Measurements from ENCODE around the gene NAT8L.

Gene NAT8L

GRCh38 chr4:2064276-2064991, 5.3 kb downstream of the NAT8L start:
- DNase-seq (ENCODE audit: low read depth, low spot score) = no peak
- POLR2A ChIA-PET = no interaction called here
- CTCF ChIA-PET = no interaction called here
- H3K4me3 ChIP-seq (ENCODE audit: low read depth, low read length) = no peak overlapping the region
- TF ChIP-seq, protein P1, sequence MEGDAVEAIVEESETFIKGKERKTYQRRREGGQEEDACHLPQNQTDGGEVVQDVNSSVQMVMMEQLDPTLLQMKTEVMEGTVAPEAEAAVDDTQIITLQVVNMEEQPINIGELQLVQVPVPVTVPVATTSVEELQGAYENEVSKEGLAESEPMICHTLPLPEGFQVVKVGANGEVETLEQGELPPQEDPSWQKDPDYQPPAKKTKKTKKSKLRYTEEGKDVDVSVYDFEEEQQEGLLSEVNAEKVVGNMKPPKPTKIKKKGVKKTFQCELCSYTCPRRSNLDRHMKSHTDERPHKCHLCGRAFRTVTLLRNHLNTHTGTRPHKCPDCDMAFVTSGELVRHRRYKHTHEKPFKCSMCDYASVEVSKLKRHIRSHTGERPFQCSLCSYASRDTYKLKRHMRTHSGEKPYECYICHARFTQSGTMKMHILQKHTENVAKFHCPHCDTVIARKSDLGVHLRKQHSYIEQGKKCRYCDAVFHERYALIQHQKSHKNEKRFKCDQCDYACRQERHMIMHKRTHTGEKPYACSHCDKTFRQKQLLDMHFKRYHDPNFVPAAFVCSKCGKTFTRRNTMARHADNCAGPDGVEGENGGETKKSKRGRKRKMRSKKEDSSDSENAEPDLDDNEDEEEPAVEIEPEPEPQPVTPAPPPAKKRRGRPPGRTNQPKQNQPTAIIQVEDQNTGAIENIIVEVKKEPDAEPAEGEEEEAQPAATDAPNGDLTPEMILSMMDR (IDR thresholded peaks at IDR 0.05; ENCODE audit: insufficient read depth, low read length, missing control alignments) = no peak

DNA sequence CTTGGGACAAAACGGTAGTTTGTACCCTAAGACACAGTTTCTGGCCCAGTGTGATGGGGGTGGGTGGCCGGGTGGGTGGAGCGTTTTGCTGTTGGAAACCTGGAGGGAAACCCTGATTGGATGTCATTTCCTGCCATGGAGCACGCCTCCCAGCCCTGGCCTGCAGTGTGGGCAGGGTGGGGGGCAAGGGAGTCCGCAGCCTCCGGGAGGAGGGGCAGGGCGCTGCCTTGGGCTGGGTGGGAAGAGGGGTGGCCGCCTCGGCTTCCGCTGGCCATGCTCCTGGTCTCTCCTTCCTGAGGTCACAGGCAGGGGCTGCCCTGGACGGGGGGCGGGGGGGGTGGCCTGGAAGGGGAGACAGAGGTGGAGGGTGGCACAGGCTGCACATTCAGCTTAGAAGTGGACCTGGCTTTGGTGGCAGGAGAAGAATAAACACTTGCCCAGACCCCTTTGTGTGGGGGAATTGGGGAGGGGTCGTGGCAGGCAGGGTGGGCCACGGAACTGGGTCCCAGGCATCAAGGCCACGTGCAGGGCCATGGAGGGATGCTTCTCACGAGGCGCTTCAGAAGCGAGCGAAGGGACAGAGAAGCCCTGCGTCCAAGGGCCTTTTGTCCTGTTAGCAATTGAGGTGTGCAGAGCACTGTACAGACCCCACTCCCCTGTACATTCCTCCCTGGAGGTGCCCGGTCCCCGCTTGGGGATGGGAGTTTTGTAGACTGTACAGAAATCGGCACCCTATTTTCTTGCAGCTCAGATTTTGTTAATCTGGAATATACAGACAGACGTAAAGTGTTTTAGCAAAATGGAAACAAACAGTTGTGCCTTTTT, 6.2 kb downstream of the NAT8L start:
- TF ChIP-seq, protein P1 (IDR thresholded peaks at IDR 0.05; ENCODE audit: insufficient read depth, low read length, missing control alignments) = no peak
- ChIA-PET CTCF (no interaction called here), POLR2A (no interaction called here)
- DNase-seq (ENCODE audit: low read depth, low spot score) = no peak
- no peak overlapping the region for H3K4me3 ChIP-seq (ENCODE audit: low read depth, low read length)

- no peak for DNase-seq (ENCODE audit: low read depth, low spot score)
- ChIA-PET CTCF (no interaction called here), POLR2A (no interaction called here)
- TF ChIP-seq, protein P1 (IDR thresholded peaks at IDR 0.05; ENCODE audit: insufficient read depth, low read length, missing control alignments) = no peak
- no peak overlapping the region for H3K4me3 ChIP-seq (ENCODE audit: low read depth, low read length)
Observed at GRCh38 chr4:2066011-2066551, 7.0 kb downstream of the NAT8L start.

GRCh38 chr4:2066571-2067445, 7.7 kb downstream of the NAT8L start:
- H3K4me3 ChIP-seq (ENCODE audit: low read depth, low read length) = no peak overlapping the region
- ChIA-PET POLR2A (no interaction called here), CTCF (no interaction called here)
- TF ChIP-seq, protein P1 (IDR thresholded peaks at IDR 0.05; ENCODE audit: insufficient read depth, low read length, missing control alignments) = no peak
- DNase-seq (ENCODE audit: low read depth, low spot score) = no peak

DNA sequence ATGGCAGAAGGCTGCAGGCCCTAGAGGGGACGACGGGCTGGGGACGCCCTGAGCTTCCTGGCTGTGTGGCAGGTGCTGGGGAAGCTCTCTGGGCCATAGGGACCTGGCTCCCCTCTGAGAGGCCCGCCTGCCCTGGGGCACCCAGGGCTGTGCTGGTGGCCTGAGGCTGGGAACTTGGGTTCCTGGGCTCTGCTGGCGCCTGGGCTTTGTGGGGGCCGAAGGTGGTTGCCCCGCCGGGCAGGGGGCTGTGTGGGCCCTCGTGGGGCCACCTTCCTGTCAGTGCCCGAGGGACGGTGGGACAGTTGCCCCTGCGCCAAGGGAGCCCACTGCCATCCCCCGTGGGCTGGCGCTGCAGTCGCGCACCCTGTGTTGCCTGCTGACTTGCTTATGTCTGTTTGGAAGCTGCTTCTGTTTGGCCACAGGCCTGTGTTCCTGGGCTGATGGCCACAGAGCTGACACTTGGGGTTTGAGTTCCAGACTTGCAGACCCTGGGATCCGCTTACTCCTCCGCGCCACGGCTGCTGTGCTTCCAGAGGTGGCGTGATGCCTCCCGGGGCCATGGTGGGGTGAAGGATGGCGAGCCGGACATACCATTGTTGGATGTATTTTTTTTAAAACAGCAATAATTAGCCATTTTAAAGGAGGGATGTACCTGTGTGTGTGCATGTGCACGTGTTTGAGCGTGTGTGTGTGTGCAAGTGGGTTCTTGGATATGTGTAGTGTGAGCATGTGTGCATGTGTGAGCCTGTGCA, 8.5 kb downstream of the NAT8L start:
- CTCF ChIA-PET = no interaction called here
- H3K4me3 ChIP-seq (ENCODE audit: low read depth, low read length) = no peak overlapping the region
- TF ChIP-seq, protein P1 (IDR thresholded peaks at IDR 0.05; ENCODE audit: insufficient read depth, low read length, missing control alignments) = no peak
- POLR2A ChIA-PET = no interaction called here
- no peak for DNase-seq (ENCODE audit: low read depth, low spot score)

Measured in AG04449 (cell line).